ENCODE results near the gene PPP6R3.

DNA sequence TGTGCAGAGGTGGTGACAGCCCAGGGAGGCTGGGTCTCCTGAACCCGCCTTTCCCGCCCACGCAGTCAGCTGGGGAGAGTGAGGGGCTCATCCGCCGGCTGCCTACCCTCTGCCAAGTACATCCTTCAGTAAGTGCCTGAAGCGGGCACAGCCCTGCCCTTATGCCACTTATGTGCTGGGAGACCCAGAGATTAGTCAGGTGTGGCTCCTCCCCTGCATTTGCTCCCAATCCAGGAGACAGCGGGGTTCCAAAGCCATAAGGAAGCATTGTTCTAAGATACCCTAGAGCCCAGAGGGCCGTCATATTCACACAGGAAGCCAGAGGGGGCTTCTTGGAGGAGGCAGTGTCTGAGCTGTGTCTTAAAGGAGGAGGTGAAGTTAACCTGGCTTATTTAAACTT is 5.8 kb upstream of the PPP6R3 start:
- TF ChIP-seq, protein P1, sequence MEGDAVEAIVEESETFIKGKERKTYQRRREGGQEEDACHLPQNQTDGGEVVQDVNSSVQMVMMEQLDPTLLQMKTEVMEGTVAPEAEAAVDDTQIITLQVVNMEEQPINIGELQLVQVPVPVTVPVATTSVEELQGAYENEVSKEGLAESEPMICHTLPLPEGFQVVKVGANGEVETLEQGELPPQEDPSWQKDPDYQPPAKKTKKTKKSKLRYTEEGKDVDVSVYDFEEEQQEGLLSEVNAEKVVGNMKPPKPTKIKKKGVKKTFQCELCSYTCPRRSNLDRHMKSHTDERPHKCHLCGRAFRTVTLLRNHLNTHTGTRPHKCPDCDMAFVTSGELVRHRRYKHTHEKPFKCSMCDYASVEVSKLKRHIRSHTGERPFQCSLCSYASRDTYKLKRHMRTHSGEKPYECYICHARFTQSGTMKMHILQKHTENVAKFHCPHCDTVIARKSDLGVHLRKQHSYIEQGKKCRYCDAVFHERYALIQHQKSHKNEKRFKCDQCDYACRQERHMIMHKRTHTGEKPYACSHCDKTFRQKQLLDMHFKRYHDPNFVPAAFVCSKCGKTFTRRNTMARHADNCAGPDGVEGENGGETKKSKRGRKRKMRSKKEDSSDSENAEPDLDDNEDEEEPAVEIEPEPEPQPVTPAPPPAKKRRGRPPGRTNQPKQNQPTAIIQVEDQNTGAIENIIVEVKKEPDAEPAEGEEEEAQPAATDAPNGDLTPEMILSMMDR (IDR thresholded peaks at IDR 0.05; ENCODE audit: low read length), result no peak
- TF ChIP-seq EZH2 (IDR thresholded peaks at IDR 0.05; ENCODE audit: borderline replicate concordance, low read length), result no peak

Data from OCI-LY1 (cell line).